ENCODE results near the gene ERAP2.

DNA sequence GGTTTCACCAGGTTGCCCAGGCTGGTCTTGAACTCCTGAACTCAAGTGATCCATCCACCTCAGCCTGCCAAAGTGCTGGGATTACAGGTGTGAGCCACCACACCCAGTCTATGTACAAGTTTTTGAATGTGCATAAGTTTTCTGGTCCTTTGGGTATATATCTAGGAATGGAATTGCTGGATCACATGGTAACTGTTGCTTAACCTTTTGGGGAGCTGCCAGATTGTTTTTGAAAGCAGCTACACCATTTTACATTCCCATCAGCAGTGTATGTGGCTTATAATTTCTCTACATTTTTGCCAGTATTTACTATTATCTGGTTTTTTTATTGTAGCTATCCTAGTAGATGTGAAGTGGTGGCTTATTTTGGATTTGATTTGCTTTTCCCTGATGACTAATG is 50.7 kb downstream of the ERAP2 start:
- TF ChIP-seq, protein P1, sequence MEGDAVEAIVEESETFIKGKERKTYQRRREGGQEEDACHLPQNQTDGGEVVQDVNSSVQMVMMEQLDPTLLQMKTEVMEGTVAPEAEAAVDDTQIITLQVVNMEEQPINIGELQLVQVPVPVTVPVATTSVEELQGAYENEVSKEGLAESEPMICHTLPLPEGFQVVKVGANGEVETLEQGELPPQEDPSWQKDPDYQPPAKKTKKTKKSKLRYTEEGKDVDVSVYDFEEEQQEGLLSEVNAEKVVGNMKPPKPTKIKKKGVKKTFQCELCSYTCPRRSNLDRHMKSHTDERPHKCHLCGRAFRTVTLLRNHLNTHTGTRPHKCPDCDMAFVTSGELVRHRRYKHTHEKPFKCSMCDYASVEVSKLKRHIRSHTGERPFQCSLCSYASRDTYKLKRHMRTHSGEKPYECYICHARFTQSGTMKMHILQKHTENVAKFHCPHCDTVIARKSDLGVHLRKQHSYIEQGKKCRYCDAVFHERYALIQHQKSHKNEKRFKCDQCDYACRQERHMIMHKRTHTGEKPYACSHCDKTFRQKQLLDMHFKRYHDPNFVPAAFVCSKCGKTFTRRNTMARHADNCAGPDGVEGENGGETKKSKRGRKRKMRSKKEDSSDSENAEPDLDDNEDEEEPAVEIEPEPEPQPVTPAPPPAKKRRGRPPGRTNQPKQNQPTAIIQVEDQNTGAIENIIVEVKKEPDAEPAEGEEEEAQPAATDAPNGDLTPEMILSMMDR (IDR thresholded peaks at IDR 0.05), result no peak
- no peak for TF ChIP-seq POLR2AphosphoS5 (IDR thresholded peaks at IDR 0.05)
- no peak for TF ChIP-seq POLR2A (IDR thresholded peaks at IDR 0.05)
